Measurements from ENCODE around the gene SINHCAF.

- TF ChIP-seq CTCF (IDR thresholded peaks at IDR 0.05 in 2 of 3, conservative IDR thresholded peaks at IDR 0.05 in 1 of 3; ENCODE audit: borderline replicate concordance in 1 of 3, insufficient read depth in 1 of 3, low read depth in 2 of 3, low read length in 2 of 3) (no peak), POLR2AphosphoS5 (IDR thresholded peaks at IDR 0.05; ENCODE audit: low read depth, low read length) (no peak)
Observed at GRCh38 chr12:31371256-31371620, 45.3 kb upstream of the SINHCAF start.

All from HCT116 (cell line).